Mesendoderm (in vitro differentiated cells): ENCODE data around the gene IL27RA.
A peak's percentile ranks its signal among the peaks of the same experiment; 100 is the strongest.

ENCODE experiments used
- DNase-seq: peaks from one replicate; pipeline ENCODE4 v3.0.0; 2013
- H2AK5ac ChIP-seq: 2 replicates; pipeline ENCODE4 v1.6.1; 2013; ENCODE audit warnings: low read length, inconsistent platforms
- H2BK120ac ChIP-seq: 2 replicates; pipeline ENCODE4 v1.6.1; 2013; ENCODE audit warnings: low read depth, mild to moderate bottlenecking, low read length, moderate library complexity, mixed read lengths
- H2BK15ac ChIP-seq: replicated peaks from 2 replicates; pipeline ENCODE4 v1.6.1; 2013; ENCODE audit warnings: low read depth, mild to moderate bottlenecking, moderate library complexity
- H2BK5ac ChIP-seq: 2 replicates; pipeline ENCODE4 v1.6.1; 2013; ENCODE audit warnings: low read length, inconsistent platforms
- H3K18ac ChIP-seq: 2 replicates; pipeline ENCODE4 v1.6.1; 2013; ENCODE audit warnings: mild to moderate bottlenecking, low read length, mixed read lengths
- H3K23ac ChIP-seq: one replicate; pipeline ENCODE4 v1.6.1; 2013; ENCODE audit warnings: low read length
- H3K27ac ChIP-seq: 2 replicates; pipeline ENCODE4 v1.5.1; 2013; ENCODE audit warnings: low read depth, mild to moderate bottlenecking, inconsistent platforms, low read length, moderate library complexity
- H3K27me3 ChIP-seq: 2 replicates; pipeline ENCODE4 v1.6.1; 2013; ENCODE audit warnings: low read length, control low read depth, mild to moderate bottlenecking, inconsistent platforms; ENCODE audit not compliant: insufficient read depth, poor library complexity
- H3K36me3 ChIP-seq: 2 replicates; pipeline ENCODE4 v1.6.1; 2013; ENCODE audit warnings: low read length, inconsistent platforms; ENCODE audit not compliant: control insufficient read depth, insufficient read depth
- H3K4ac ChIP-seq: one replicate; pipeline ENCODE4 v1.6.1; 2013; ENCODE audit warnings: low read depth, mild to moderate bottlenecking, low read length, moderate library complexity
- H3K4me1 ChIP-seq: 2 replicates; pipeline ENCODE4 v1.6.1; 2013; ENCODE audit warnings: low read depth, low read length, inconsistent platforms; ENCODE audit not compliant: control insufficient read depth
- H3K4me2 ChIP-seq: 2 replicates; pipeline ENCODE4 v1.6.1; 2013; ENCODE audit warnings: low read length
- H3K4me3 ChIP-seq: 2 replicates; pipeline ENCODE4 v1.5.1; 2013; ENCODE audit warnings: mild to moderate bottlenecking, low read length
- H3K56ac ChIP-seq: one replicate; pipeline ENCODE4 v1.6.1; 2013; ENCODE audit warnings: low read length
- H3K79me1 ChIP-seq: 2 replicates; pipeline ENCODE4 v1.6.1; 2013; ENCODE audit warnings: low read length, inconsistent platforms
- H3K79me2 ChIP-seq: 2 replicates; pipeline ENCODE4 v1.6.1; 2013; ENCODE audit warnings: mild to moderate bottlenecking, low read length; ENCODE audit not compliant: control insufficient read depth, insufficient read depth
- H3K9ac ChIP-seq: 2 replicates; pipeline ENCODE4 v1.6.1; 2013; ENCODE audit warnings: low read length, inconsistent platforms
- H4K5ac ChIP-seq: one replicate; pipeline ENCODE4 v1.6.1; 2013; ENCODE audit warnings: low read length
- H4K8ac ChIP-seq: one replicate; pipeline ENCODE4 v1.6.1; 2013; ENCODE audit warnings: low read depth, mild to moderate bottlenecking, control low read depth, low read length, moderate library complexity
- WGBS: extraction: QIAGEN DNeasy Blood & Tissue Kit; methylation state at CpG from one replicate; pipeline ENCODE4 v1.1.7; 2013; ENCODE audit warnings: low lambda C conversion rate, missing lambda C conversion rate; ENCODE audit not compliant: insufficient coverage; ENCODE audit errors: extremely low coverage; 5-methylcytosine and 5-hydroxymethylcytosine counted together

The IL27RA gene

DNA sequence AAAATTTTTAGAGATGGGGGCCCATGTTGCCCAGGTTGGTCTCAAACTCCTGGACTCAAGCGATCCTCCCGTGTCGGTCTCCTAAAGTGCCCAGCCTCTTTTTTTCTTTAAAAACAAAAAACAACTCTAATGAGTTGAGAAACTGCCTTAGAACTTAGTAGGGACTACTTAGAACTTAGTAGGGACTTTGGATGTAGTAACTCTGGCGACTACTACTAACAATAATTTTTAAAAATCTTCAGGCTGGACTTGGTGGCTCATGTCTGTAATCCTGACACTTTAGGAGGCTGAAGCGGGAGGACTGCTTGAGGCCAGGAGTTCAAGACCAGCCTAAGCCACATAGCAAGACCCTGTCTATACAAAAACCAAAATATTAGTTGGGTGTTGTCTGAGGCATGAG lies 54.5 kb downstream of the IL27RA start:
- H3K27ac ChIP-seq, result no peak overlapping the region
- H3K4ac ChIP-seq, result no peak overlapping the region
- no peak overlapping the region for H3K18ac ChIP-seq
- H4K8ac ChIP-seq, result no peak overlapping the region
- H3K4me2 ChIP-seq, result no peak overlapping the region
- no peaks in the 10 kb centered on the region for H3K27me3 ChIP-seq
- no peak overlapping the region for H2BK5ac ChIP-seq
- no peak for DNase-seq
- H3K4me3 ChIP-seq, result no peak overlapping the region
- H2BK15ac ChIP-seq, result no peak overlapping the region
- peak overlapping the region; percentile 42 for H3K56ac ChIP-seq
- no peak overlapping the region for H3K9ac ChIP-seq
- H3K79me2 ChIP-seq, result peaks cover 6% of the 10 kb centered on the region
- H2BK120ac ChIP-seq, result no peak overlapping the region
- no peaks in the 10 kb centered on the region for H3K4me1 ChIP-seq
- no peak overlapping the region for H4K5ac ChIP-seq
- H3K23ac ChIP-seq, result no peak overlapping the region
- H3K36me3 ChIP-seq, result peaks cover 5% of the 10 kb centered on the region
- WGBS, result no CpG with 5 or more reads among the region's 5 CpGs
- H2AK5ac ChIP-seq, result no peak overlapping the region
- peaks cover 8% of the 10 kb centered on the region for H3K79me1 ChIP-seq

- Histone ChIP-seq H2BK15ac (no peak overlapping the region), H3K23ac (no peak overlapping the region), H3K4me2 (peak overlapping the region; percentile 88), H2BK5ac (no peak overlapping the region), H3K4me3 (peak overlapping the region; percentile 35), H3K79me1 (peaks cover 8% of the 10 kb centered on the region), H4K5ac (no peak overlapping the region), H3K56ac (peak overlapping the region; percentile 96), H2AK5ac (no peak overlapping the region), H3K36me3 (peaks cover 5% of the 10 kb centered on the region), H2BK120ac (no peak overlapping the region), H3K18ac (no peak overlapping the region), H4K8ac (no peak overlapping the region), H3K4me1 (peaks cover 2% of the 10 kb centered on the region), H3K27me3 (no peaks in the 10 kb centered on the region), H3K4ac (no peak overlapping the region), H3K79me2 (peaks cover 6% of the 10 kb centered on the region), H3K9ac (peak overlapping the region; percentile 63), H3K27ac (no peak overlapping the region)
- DNase-seq, result no peak
- no CpG with 5 or more reads among the region's 30 CpGs for WGBS
These were observed 57.3 kb downstream of the IL27RA start for GRCh38 chr19:14088634-14089411.

DNA sequence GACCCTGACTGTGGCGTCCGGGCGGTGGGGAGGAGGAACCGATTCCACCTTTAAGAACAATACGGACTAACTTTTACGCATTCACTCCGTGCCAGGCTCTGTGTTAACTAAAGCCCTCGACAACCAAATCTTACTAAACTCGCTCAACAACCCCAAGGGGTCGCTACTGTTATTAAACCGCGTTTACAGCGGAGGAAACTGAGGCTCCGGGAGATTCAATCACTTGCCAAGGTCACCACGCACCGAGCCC lies 57.8 kb downstream of the IL27RA start:
- no peak overlapping the region for H4K5ac ChIP-seq
- H3K27ac ChIP-seq, result no peak overlapping the region
- H4K8ac ChIP-seq, result no peak overlapping the region
- peak overlapping the region; percentile 96 for H3K56ac ChIP-seq
- H2BK15ac ChIP-seq, result no peak overlapping the region
- peak overlapping the region; percentile 35 for H3K4me3 ChIP-seq
- peaks cover 8% of the 10 kb centered on the region for H3K79me1 ChIP-seq
- H3K79me2 ChIP-seq, result peaks cover 6% of the 10 kb centered on the region
- H3K23ac ChIP-seq, result no peak overlapping the region
- H2BK5ac ChIP-seq, result no peak overlapping the region
- H3K36me3 ChIP-seq, result peaks cover 5% of the 10 kb centered on the region
- H3K4ac ChIP-seq, result no peak overlapping the region
- WGBS, result no CpG with 5 or more reads among the region's 16 CpGs
- H3K27me3 ChIP-seq, result no peaks in the 10 kb centered on the region
- DNase-seq, result peak; percentile 55
- peaks cover 2% of the 10 kb centered on the region for H3K4me1 ChIP-seq
- H3K9ac ChIP-seq, result peak overlapping the region; percentile 63
- H2BK120ac ChIP-seq, result no peak overlapping the region
- H2AK5ac ChIP-seq, result no peak overlapping the region
- H3K4me2 ChIP-seq, result peak overlapping the region; percentile 88
- no peak overlapping the region for H3K18ac ChIP-seq

GRCh38 chr19:14089662-14090508 lies 58.3 kb downstream of the IL27RA start:
- Histone ChIP-seq H3K18ac (peak overlapping the region; percentile 89), H3K4me3 (peak overlapping the region; percentile 76), H2BK5ac (no peak overlapping the region), H3K4ac (peak overlapping the region; percentile 90), H2BK120ac (no peak overlapping the region), H3K27ac (peak overlapping the region; percentile 79), H3K4me1 (peaks cover 2% of the 10 kb centered on the region), H3K4me2 (peak overlapping the region; percentile 88), H4K8ac (no peak overlapping the region), H2BK15ac (no peak overlapping the region), H3K56ac (peak overlapping the region; percentile 96), H3K79me1 (peaks cover 8% of the 10 kb centered on the region), H4K5ac (no peak overlapping the region), H3K79me2 (peaks cover 6% of the 10 kb centered on the region), H3K9ac (peak overlapping the region; percentile 88), H2AK5ac (no peak overlapping the region), H3K23ac (peak overlapping the region; percentile 89), H3K27me3 (no peaks in the 10 kb centered on the region), H3K36me3 (peaks cover 5% of the 10 kb centered on the region)
- peak; percentile 63 for DNase-seq
- WGBS, result no CpG with 5 or more reads among the region's 142 CpGs

GRCh38 chr19:14090509-14091080 lies 59.0 kb downstream of the IL27RA start, which contains the start of gene SAMD1:
SAMD1 (minus strand) TSS chr19:14090751.
- WGBS, result no CpG with 5 or more reads among the region's 65 CpGs
- H2BK5ac ChIP-seq, result no peak within 1 kb of the TSS
- H3K4me3 ChIP-seq, result peak within 1 kb of the TSS; percentile 76

More at GRCh38 chr19:14090509-14091080, 59.0 kb downstream of the IL27RA start, which contains the start of gene SAMD1:
- H3K56ac ChIP-seq, result peak within 1 kb of the TSS; percentile 96
- peaks cover 5% of the 10 kb centered on the region for H3K36me3 ChIP-seq
- no peak within 1 kb of the TSS for H2BK15ac ChIP-seq
- H2AK5ac ChIP-seq, result no peak within 1 kb of the TSS
- H3K79me2 ChIP-seq, result peaks cover 6% of the 10 kb centered on the region
- peak within 1 kb of the TSS; percentile 93 for H3K18ac ChIP-seq
- H3K27ac ChIP-seq, result peak within 1 kb of the TSS; percentile 86
- peaks cover 2% of the 10 kb centered on the region for H3K4me1 ChIP-seq
- H4K5ac ChIP-seq, result no peak within 1 kb of the TSS
- H4K8ac ChIP-seq, result peak within 1 kb of the TSS; percentile 87
- H3K27me3 ChIP-seq, result no peaks in the 10 kb centered on the region
- H3K23ac ChIP-seq, result peak within 1 kb of the TSS; percentile 89
- DNase-seq, result peak; percentile 92
- peak within 1 kb of the TSS; percentile 65 for H2BK120ac ChIP-seq
- peak within 1 kb of the TSS; percentile 90 for H3K4ac ChIP-seq
- peaks cover 8% of the 10 kb centered on the region for H3K79me1 ChIP-seq
- H3K9ac ChIP-seq, result peak within 1 kb of the TSS; percentile 88
- peak within 1 kb of the TSS; percentile 99 for H3K4me2 ChIP-seq
